ENCODE measurements around the gene SVBP. TPM values are rescaled to one million over a fixed set of nuclear protein-coding genes. Genes with fewer than 3 reads are reported as not detected.

The SVBP gene
- polyA plus RNA-seq, 1 experiment = 10.5 TPM

DNA sequence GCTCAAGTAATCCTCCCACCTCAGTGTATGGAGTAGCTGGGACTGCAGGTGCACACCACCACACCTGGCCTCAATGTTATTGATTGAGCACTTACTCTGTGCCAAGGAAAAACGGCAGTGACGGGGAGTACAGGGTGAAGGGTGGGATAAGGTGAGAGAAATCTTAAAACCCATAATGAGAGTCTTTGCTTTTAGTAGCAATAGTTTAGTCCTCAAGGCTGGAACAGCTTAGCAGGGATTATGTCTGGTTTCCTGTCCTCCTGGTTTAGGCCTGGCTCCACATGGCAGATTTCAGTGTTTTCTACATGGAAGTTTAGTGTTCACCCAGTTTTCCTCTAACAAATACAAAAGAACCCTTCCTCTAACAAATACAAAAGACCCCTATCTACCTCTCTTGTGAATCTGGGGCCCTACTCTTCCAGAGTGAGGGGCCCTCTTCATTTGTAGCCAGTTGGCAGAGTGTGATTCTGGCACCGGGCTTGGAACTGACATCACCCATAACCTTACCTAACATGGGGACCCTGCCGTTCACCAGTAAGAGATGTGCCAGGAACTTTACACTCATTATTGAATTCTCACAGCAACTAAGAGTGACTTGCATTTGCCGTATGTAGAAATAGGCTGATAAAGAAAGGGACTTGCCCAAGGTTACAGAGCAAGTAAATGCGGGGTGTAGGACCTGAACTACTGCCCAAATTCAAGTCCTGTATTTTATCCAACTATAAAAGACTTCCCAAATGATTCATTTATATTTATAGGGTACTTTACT, 36.1 kb upstream of the SVBP start:
- Histone ChIP-seq H3K36me3 (ENCODE audit: control insufficient read depth, insufficient read depth, low read length) (peaks cover 11% of the 10 kb centered on the region), H3K4me3 (ENCODE audit: low read depth, low read length) (no peak overlapping the region), H3K27me3 (ENCODE audit: control insufficient read depth, insufficient read depth, low read length) (no peaks in the 10 kb centered on the region)
- POLR2A ChIA-PET = interaction anchor here (0.6 to 0.7 kb wide), 2 partner anchors 31 to 47 kb away, joined by 3 to 9 read pairs; no protein-coding TSS in a partner anchor
- TF ChIP-seq, protein P1, sequence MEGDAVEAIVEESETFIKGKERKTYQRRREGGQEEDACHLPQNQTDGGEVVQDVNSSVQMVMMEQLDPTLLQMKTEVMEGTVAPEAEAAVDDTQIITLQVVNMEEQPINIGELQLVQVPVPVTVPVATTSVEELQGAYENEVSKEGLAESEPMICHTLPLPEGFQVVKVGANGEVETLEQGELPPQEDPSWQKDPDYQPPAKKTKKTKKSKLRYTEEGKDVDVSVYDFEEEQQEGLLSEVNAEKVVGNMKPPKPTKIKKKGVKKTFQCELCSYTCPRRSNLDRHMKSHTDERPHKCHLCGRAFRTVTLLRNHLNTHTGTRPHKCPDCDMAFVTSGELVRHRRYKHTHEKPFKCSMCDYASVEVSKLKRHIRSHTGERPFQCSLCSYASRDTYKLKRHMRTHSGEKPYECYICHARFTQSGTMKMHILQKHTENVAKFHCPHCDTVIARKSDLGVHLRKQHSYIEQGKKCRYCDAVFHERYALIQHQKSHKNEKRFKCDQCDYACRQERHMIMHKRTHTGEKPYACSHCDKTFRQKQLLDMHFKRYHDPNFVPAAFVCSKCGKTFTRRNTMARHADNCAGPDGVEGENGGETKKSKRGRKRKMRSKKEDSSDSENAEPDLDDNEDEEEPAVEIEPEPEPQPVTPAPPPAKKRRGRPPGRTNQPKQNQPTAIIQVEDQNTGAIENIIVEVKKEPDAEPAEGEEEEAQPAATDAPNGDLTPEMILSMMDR (IDR thresholded peaks at IDR 0.05; ENCODE audit: insufficient read depth, low read depth, low read length) = no peak
- CTCF ChIA-PET = no interaction called here
- DNase-seq (ENCODE audit: low read depth) = no peak

DNA sequence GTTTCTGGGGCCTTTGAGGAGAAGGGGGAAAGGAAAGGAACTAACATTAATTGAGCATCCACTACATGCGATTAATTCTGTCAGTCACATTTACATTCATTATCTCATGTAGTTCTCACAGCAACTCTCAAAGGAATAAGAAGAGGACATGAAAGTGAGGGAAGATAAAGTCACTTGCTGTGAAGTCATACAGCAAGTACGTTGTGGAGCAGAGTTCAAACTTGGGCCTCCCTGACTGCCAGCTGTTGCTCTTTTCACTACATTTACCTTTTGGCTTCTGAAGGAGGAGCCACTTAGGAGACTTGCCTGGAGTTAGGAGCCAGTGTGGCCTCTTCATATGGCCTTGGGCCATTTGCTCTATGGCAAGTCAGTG, 35.4 kb upstream of the SVBP start:
- DNase-seq (ENCODE audit: low read depth) = no peak

DNA sequence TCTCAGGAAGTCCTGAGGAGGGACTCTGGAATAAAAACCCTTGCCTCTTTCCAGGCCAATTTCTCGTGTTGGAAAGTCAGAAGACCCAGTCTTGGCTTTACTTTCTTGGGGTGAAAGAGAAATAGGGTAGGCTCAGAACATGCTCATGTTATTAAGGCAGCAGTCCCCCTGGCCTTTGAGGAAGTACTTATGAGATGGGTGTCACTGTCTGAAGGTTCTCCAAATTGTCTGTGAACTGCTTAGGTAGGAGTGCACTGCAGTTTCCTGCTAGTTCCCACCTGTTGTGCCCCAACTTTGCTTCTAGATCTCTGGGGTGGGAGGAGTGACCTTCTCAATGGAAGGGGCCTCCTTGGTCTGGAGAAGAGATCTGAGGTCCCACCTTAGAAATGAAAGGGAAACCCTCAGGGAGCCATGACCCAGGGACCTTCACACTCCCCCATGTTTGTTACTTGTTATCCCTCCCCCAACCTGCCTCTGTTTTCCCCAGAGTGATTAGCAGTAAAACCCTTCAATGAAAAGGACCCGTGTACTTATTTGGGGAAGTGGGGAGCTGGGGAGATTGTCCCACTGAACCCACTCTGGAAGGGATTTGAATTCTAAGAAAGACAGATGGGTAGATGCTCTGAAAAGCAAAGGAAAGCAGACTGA, 34.9 kb upstream of the SVBP start:
- Histone ChIP-seq H3K4me3 (ENCODE audit: low read depth, low read length) (no peak overlapping the region), H3K27me3 (ENCODE audit: control insufficient read depth, insufficient read depth, low read length) (no peaks in the 10 kb centered on the region), H3K36me3 (ENCODE audit: control insufficient read depth, insufficient read depth, low read length) (peaks cover 11% of the 10 kb centered on the region)
- no peak for DNase-seq (ENCODE audit: low read depth)
- POLR2A ChIA-PET = no interaction called here
- CTCF ChIA-PET = no interaction called here
- TF ChIP-seq, protein P1 (IDR thresholded peaks at IDR 0.05; ENCODE audit: insufficient read depth, low read depth, low read length) = no peak

More for the DNA sequence above, 35.4 kb upstream of the SVBP start:
- TF ChIP-seq, protein P1 (IDR thresholded peaks at IDR 0.05; ENCODE audit: insufficient read depth, low read depth, low read length) = no peak
- POLR2A ChIA-PET = interaction anchor here (0.7 kb wide), 1 partner anchor 46 kb away, joined by 3 read pairs; no protein-coding TSS in a partner anchor
- H3K27me3 ChIP-seq (ENCODE audit: control insufficient read depth, insufficient read depth, low read length) = no peaks in the 10 kb centered on the region
- H3K36me3 ChIP-seq (ENCODE audit: control insufficient read depth, insufficient read depth, low read length) = peaks cover 11% of the 10 kb centered on the region
- CTCF ChIA-PET = no interaction called here
- no peak overlapping the region for H3K4me3 ChIP-seq (ENCODE audit: low read depth, low read length)

DNA sequence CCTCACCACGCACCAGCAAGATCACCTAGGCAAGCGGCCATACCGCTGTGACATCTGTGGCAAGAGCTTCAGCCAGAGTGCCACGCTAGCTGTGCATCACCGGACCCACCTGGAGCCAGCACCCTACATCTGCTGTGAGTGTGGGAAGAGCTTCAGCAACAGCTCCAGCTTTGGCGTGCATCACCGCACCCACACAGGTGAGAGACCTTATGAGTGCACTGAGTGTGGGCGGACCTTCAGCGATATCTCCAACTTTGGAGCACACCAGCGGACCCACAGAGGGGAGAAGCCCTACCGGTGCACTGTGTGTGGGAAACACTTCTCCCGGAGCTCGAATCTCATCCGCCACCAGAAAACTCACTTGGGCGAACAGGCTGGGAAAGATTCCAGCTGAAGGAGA, 34.2 kb upstream of the SVBP start:
- no peaks in the 10 kb centered on the region for H3K27me3 ChIP-seq (ENCODE audit: control insufficient read depth, insufficient read depth, low read length)
- TF ChIP-seq, protein P1 (IDR thresholded peaks at IDR 0.05; ENCODE audit: insufficient read depth, low read depth, low read length) = no peak
- no peak for DNase-seq (ENCODE audit: low read depth)
- POLR2A ChIA-PET = no interaction called here
- CTCF ChIA-PET = no interaction called here
- H3K36me3 ChIP-seq (ENCODE audit: control insufficient read depth, insufficient read depth, low read length) = peaks cover 11% of the 10 kb centered on the region
- H3K4me3 ChIP-seq (ENCODE audit: low read depth, low read length) = no peak overlapping the region

DNA sequence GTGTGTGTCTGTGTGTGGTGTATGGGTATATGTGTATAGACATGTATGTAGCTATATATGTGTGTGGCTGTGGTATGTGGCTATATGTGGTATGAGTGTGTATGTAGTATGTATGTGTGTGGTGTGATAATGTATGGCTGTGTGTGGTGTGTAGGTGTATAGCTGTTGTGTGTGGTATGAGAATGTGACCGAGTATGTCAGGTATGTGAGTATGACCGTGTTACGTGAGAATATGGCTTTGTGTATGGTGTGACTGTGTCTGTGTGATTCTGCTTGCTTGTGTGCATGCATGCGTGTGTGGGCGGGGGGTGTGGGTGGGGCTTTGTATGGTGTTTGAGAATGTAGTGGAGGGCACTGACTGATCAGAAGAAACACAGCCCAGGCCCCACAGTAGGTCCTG, 32.7 kb upstream of the SVBP start:
- no peak overlapping the region for H3K4me3 ChIP-seq (ENCODE audit: low read depth, low read length)
- H3K36me3 ChIP-seq (ENCODE audit: control insufficient read depth, insufficient read depth, low read length) = peaks cover 11% of the 10 kb centered on the region
- TF ChIP-seq, protein P1 (IDR thresholded peaks at IDR 0.05; ENCODE audit: insufficient read depth, low read depth, low read length) = no peak
- DNase-seq (ENCODE audit: low read depth) = no peak
- ChIA-PET POLR2A (no interaction called here), CTCF (interaction anchor here (1.2 kb wide), 1 partner anchor 1086 kb away, joined by 3 read pairs; no protein-coding TSS in a partner anchor)
- H3K27me3 ChIP-seq (ENCODE audit: control insufficient read depth, insufficient read depth, low read length) = no peaks in the 10 kb centered on the region
